K562 (cell line): ENCODE measurements around the gene SEC23B. TPM values are rescaled to one million over a fixed set of nuclear protein-coding genes. Genes with fewer than 3 reads are reported as not detected.
A peak's percentile ranks its signal among the peaks of the same experiment; 100 is the strongest.

Experiments
- ATAC-seq: fragments of 200-7000 bp; cut with Tn5 transposase; 3 replicates; pipeline ENCODE4 v1.9.1; 2020; ENCODE audit warnings: moderate library complexity
- Bru-seq: library from RNA; stranded (reverse); fragments of 400-500 nt; gene quantifications from one replicate; lab custom pipeline; 2021; lab: Mats Ljungman, UMichigan
- BruChase-seq, 2 experiments: library from RNA; stranded (reverse); fragments of 400-500 nt; gene quantifications; one replicate each; lab custom pipeline; 2021; lab: Mats Ljungman, UMichigan
- BruUV-seq: library from RNA; stranded (reverse); fragments of 400-500 nt; replicated peaks from 2 replicates; lab custom pipeline; 2021; lab: Mats Ljungman, UMichigan
- CTCF ChIA-PET: fragments of 300-600 bp; formaldehyde crosslinking; extraction: SDS; loops from one replicate; lab custom pipeline; 2021; ENCODE audit warnings: low intra/inter-chr PET ratio; lab: Yijun Ruan, JAX
- POLR2A ChIA-PET: fragments of 300-600, 350-650 bp; sonication (Branson Sonifier 250); formaldehyde crosslinking; extraction: SDS; loops from one replicate; lab custom pipeline; 2021; ENCODE audit warnings: antibody characterized with exemption, inconsistent platforms; lab: Yijun Ruan, JAX
- DNase-seq, 4 experiments: peaks; one replicate each; pipeline versions ENCODE4 v3.0.0 to v3.0.0-alpha.2; 2011 to 2018; ENCODE audit warnings: low spot score in 3 of 4, mixed read lengths in 3 of 4; ENCODE audit errors: extremely low read depth in 1 of 4
- FAIRE-seq: peaks from 2 replicates; lab custom pipeline; 2011; peaks lifted over from hg19 to GRCh38; lab: Jason Lieb, UNC
- H2AFZ ChIP-seq: 2 replicates; pipeline ENCODE4 v1.6.0; 2011; ENCODE audit warnings: low read depth, low read length, control low read depth, inconsistent platforms
- H3K27ac ChIP-seq: fragments of 200-600 bp; 3 replicates; pipeline ENCODE4 v1.8.0; 2011; ENCODE audit warnings: low read depth, mild to moderate bottlenecking, control low read depth, inconsistent platforms, low read length, moderate library complexity, mixed read lengths; ENCODE audit errors: extremely low read depth
- H3K27me3 ChIP-seq, 2 experiments: fragments of 300-600 bp in 1 of 2; 2 replicates in 1 of 2; 3 replicates in 1 of 2; pipeline versions ENCODE4 v1.6.0 to v1.8.0; 2011; ENCODE audit warnings: inconsistent platforms in 2 of 2, low read length in 2 of 2, mild to moderate bottlenecking in 1 of 2, mixed read lengths in 1 of 2, moderate library complexity in 1 of 2; ENCODE audit not compliant: control insufficient read depth in 2 of 2, insufficient read depth in 2 of 2
- H3K36me3 ChIP-seq: fragments of 300-600 bp; 3 replicates; pipeline ENCODE4 v1.8.0; 2011; ENCODE audit warnings: mild to moderate bottlenecking, low read length, inconsistent platforms; ENCODE audit not compliant: control insufficient read depth, insufficient read depth
- H3K4me1 ChIP-seq, 2 experiments: fragments of 200-600 bp in 1 of 2; replicated peaks in 1 of 2; 2 replicates in 1 of 2; 3 replicates in 1 of 2; pipeline versions ENCODE4 v1.5.1 to v1.8.0; 2011; ENCODE audit warnings: inconsistent platforms in 2 of 2, low read length in 2 of 2, mild to moderate bottlenecking in 1 of 2, mixed read lengths in 1 of 2, moderate library complexity in 1 of 2; ENCODE audit not compliant: control insufficient read depth in 2 of 2, insufficient read depth in 2 of 2
- H3K4me2 ChIP-seq: 2 replicates; pipeline ENCODE4 v1.6.1; 2011; ENCODE audit warnings: low read length, control low read depth, inconsistent platforms, mixed read lengths; ENCODE audit not compliant: insufficient read depth
- H3K4me3 ChIP-seq: fragments of 200-600 bp; sonication (generic), shearing (Covaris generic); 2 replicates; pipeline ENCODE4 v1.5.1; 2016; ENCODE audit warnings: control low read depth, inconsistent platforms
- H3K79me2 ChIP-seq: fragments of 200-600 bp; 3 replicates; pipeline ENCODE4 v1.8.0; 2011; ENCODE audit warnings: low read length, inconsistent platforms; ENCODE audit not compliant: control insufficient read depth, insufficient read depth
- H3K9ac ChIP-seq, 2 experiments: 2 replicates each; pipeline versions ENCODE4 v1.6.0 to v1.6.1; 2011; ENCODE audit warnings: low read depth in 2 of 2, low read length in 2 of 2, control low read depth in 1 of 2, inconsistent platforms in 1 of 2, mild to moderate bottlenecking in 1 of 2, mixed read lengths in 1 of 2; ENCODE audit not compliant: insufficient read depth in 1 of 2
- H3K9me1 ChIP-seq: one replicate; pipeline ENCODE4 v1.6.0; 2011; ENCODE audit warnings: inconsistent platforms, mild to moderate bottlenecking, low read length, moderate library complexity; ENCODE audit not compliant: control insufficient read depth, insufficient read depth
- H3K9me3 ChIP-seq: replicated peaks from 2 replicates; pipeline ENCODE4 v1.5.1; 2011; ENCODE audit warnings: low read depth, low read length, inconsistent platforms; ENCODE audit not compliant: control insufficient read depth, insufficient read depth
- H4K20me1 ChIP-seq: replicated peaks from 2 replicates; pipeline ENCODE4 v1.6.1; 2011; ENCODE audit warnings: low read length, inconsistent platforms, mixed read lengths; ENCODE audit not compliant: control insufficient read depth, insufficient read depth
- CBX1 ChIP-seq: sonication (generic); IDR thresholded peaks from 2 replicates; pipeline ENCODE4 v1.6.1; 2016; ENCODE audit warnings: antibody characterized with exemption, low read depth, mild to moderate bottlenecking
- CHD1 ChIP-seq: fragments of 200-600 bp; sonication (generic); IDR thresholded peaks from one replicate; pipeline ENCODE4 v1.6.1; 2012; ENCODE audit warnings: mild to moderate bottlenecking, moderate library complexity, low read length, inconsistent platforms
- CREM ChIP-seq: IDR thresholded peaks from 2 replicates; pipeline ENCODE4 v1.6.1; 2014; ENCODE audit warnings: antibody characterized with exemption, low read depth
- CXXC5 ChIP-seq: fragments of 250-450 bp; sonication (Bioruptor Pico); IDR thresholded peaks from 2 replicates; pipeline ENCODE4 v1.8.0; 2022; ENCODE audit warnings: inconsistent platforms, mild to moderate bottlenecking, moderate library complexity
- MAZ ChIP-seq, 2 experiments: fragments of 450-650 bp in 1 of 2; sonication (generic) in 1 of 2; formaldehyde crosslinking; IDR thresholded peaks in 1 of 2; conservative IDR thresholded peaks in 1 of 2; 2 replicates each; pipeline versions ENCODE4 v1.4.0 to v1.5.0; 2020; ENCODE audit warnings: mild to moderate bottlenecking in 1 of 2, missing genetic modification reagents in 1 of 2
- MBD2 ChIP-seq: sonication (generic); IDR thresholded peaks from 2 replicates; pipeline ENCODE4 v1.6.1; 2016; ENCODE audit warnings: low read depth, borderline replicate concordance
- NCOR1 ChIP-seq: fragments of 450-650 bp; IDR thresholded peaks from 2 replicates; pipeline ENCODE4 v1.6.1; 2016; ENCODE audit warnings: mild to moderate bottlenecking, moderate library complexity
- NEUROD1 ChIP-seq: fragments of 150-350 bp; IDR thresholded peaks from 2 replicates; pipeline ENCODE4 v1.6.1; 2014; ENCODE audit warnings: borderline replicate concordance, low read length, low read depth; ENCODE audit not compliant: partially characterized antibody
- RBM22 ChIP-seq: fragments of 200-400 bp; formaldehyde crosslinking; IDR thresholded peaks from 2 replicates; pipeline ENCODE4 v1.6.1; 2018; ENCODE audit warnings: low read length, low read depth; ENCODE audit not compliant: poor library complexity, severe bottlenecking
- SIN3B ChIP-seq: fragments of 450-650 bp; IDR thresholded peaks from 2 replicates; pipeline ENCODE4 v1.6.1; 2017; ENCODE audit warnings: low read depth, mild to moderate bottlenecking, moderate library complexity
- TAL1 ChIP-seq: fragments of 450-650 bp; IDR thresholded peaks from 2 replicates; pipeline ENCODE4 v1.6.1; 2016; ENCODE audit warnings: mild to moderate bottlenecking
- TARDBP ChIP-seq: fragments of 450-650 bp; IDR thresholded peaks from 2 replicates; pipeline ENCODE4 v1.6.1; 2016
- WGBS: fragments of 100-300 bp; shearing (Covaris generic); methylation state at CpG from one replicate; pipeline ENCODE4 v1.1.6; 2016; ENCODE audit warnings: low coverage, mixed read lengths; ENCODE audit not compliant: insufficient coverage; ENCODE audit errors: missing lambda C conversion rate; 5-methylcytosine and 5-hydroxymethylcytosine counted together
- in situ Hi-C: fragments of 300-500 bp; cut with MboI; formaldehyde crosslinking; loops from 4 replicates; pipeline ENCODE4 v1.15.0; 2018; ENCODE audit warnings: inconsistent platforms, mixed read lengths
- intact Hi-C: fragments of 100-400 bp; cut with micrococcal nuclease; formaldehyde crosslinking; loops from 2 replicates; pipeline ENCODE4 v1.14.2; 2022
- long read RNA-seq, 3 experiments: library from polyadenylated mRNA in 2 of 3; library from RNA in 1 of 3; unstranded in 2 of 3; stranded (forward) in 1 of 3; transcript quantifications; one replicate each; pipeline ENCODE4 v2.0.0, GENCODE V29; 2019 to 2022
- polyA minus RNA-seq, 3 experiments: library from RNA; depleted of rRNA, polyadenylated mRNA; stranded (reverse); fragments of >200 nt; gene quantifications; 2 replicates each; pipeline ENCODE4 v1.2.3, GENCODE V29; 2011
- polyA plus RNA-seq, 8 experiments: library from polyadenylated mRNA; depleted of rRNA in 4 of 8; stranded (reverse) in 5 of 8; unstranded in 3 of 8; fragments of >200 nt; fragmentation: Nextera tagmentation in 2 of 8; fragmentation: Illumina TruSeq in 1 of 8; extraction: Ambion mirVana in 2 of 8; extraction: Trizol in 1 of 8; gene quantifications; 2 replicates each; pipeline versions ENCODE4 v1.2.1 to v1.2.3, GENCODE V29; 2011 to 2014; ENCODE audit warnings: inconsistent platforms in 1 of 8, missing spikeins in 1 of 8
- total RNA-seq, 7 experiments: library from RNA; depleted of rRNA in 6 of 7; stranded (reverse); fragments of >200 nt in 6 of 7; fragmentation: Illumina TruSeq in 2 of 7; extraction: Trizol in 2 of 7; gene quantifications; 2 replicates each; pipeline versions ENCODE4 v1.2.1 to v1.2.3, GENCODE V29; 2011 to 2021; ENCODE audit warnings: low replicate concordance in 1 of 7
- TF ChIP-seq, protein P1 (sequence below): fragments of 200-800 bp; sonication (Bioruptor generic); IDR thresholded peaks from 2 replicates; pipeline ENCODE4 v1.6.1; 2017; ENCODE audit warnings: missing genetic modification characterization, missing compliant biosample characterization

The SEC23B gene
- 54.0 and 57.7 TPM in 2 replicates for total RNA-seq (2011; cell fraction: chromatin; rRNA removed; ENCODE audit: low replicate concordance)
- total RNA-seq (2011; cell fraction: nucleolus; rRNA removed): 31.0 and 32.1 TPM in 2 replicates
- 36.7 and 45.2 TPM in 2 replicates for total RNA-seq (2011; cell fraction: nucleoplasm; rRNA removed)
- total RNA-seq (2014; rRNA removed) (36.2 and 41.6 TPM in 2 replicates), total RNA-seq (2014; rRNA removed; fragmentation: Illumina TruSeq; extraction: Trizol) (39.9 and 41.4 TPM in 2 replicates), total RNA-seq (2015; rRNA removed; fragmentation: Illumina TruSeq; extraction: Trizol) (34.4 and 37.4 TPM in 2 replicates), total RNA-seq (2021) (38.4 and 39.5 TPM in 2 replicates), polyA plus RNA-seq (2011; rRNA removed) (67.8 and 70.2 TPM in 2 replicates), polyA plus RNA-seq (2014; fragmentation: Illumina TruSeq; extraction: Trizol) (44.2 and 50.1 TPM in 2 replicates), polyA plus RNA-seq (2014; fragmentation: Nextera tagmentation; extraction: Ambion mirVana) (10 to 100 TPM; 31.7 to 60.2 TPM), polyA plus RNA-seq (2014; rRNA removed) (38.5 and 40.4 TPM in 2 replicates), polyA minus RNA-seq (2011; rRNA and poly(A)+ RNA removed) (86.4 and 96.8 TPM in 2 replicates), Bru-seq, nascent RNA (percentile 74 among the genes with signal in this experiment), BruChase-seq, experiment 1, labeled RNA remaining after a 2-hour chase (percentile 76 among the genes with signal in this experiment), BruChase-seq, experiment 2, labeled RNA remaining after a 6-hour chase (percentile 81 among the genes with signal in this experiment)
- 49.3 and 61.5 TPM in 2 replicates for polyA plus RNA-seq (2011; cell fraction: cytosol; rRNA removed)
- polyA plus RNA-seq (2011; cell fraction: nucleus; rRNA removed): 31.7 and 41.3 TPM in 2 replicates
- polyA plus RNA-seq (2012): 56.1 and 65.7 TPM in 2 replicates
- 30.2 and 34.9 TPM in 2 replicates for polyA minus RNA-seq (2011; cell fraction: cytosol; rRNA and poly(A)+ RNA removed)
- 19.5 and 39.8 TPM in 2 replicates for polyA minus RNA-seq (2011; cell fraction: nucleus; rRNA and poly(A)+ RNA removed)
- long read RNA-seq, experiment 1, transcript SEC23B-202 (20 exons, 3,464 nt): major isoform, 46 of 171 reads
- long read RNA-seq, experiment 1, transcript SEC23B-204 (20 exons, 3,484 nt): minor isoform, 32 of 171 reads
- long read RNA-seq, experiment 1, partial matches to known transcripts: 74 of 171 reads
- long read RNA-seq, experiment 1, other reads (novel, unspliced or antisense): 18 of 171 reads
- long read RNA-seq, experiment 2, transcript SEC23B-202 (20 exons, 3,464 nt): major isoform, 5 of 28 reads
- long read RNA-seq, experiment 2, partial matches to known transcripts: 14 of 28 reads
- long read RNA-seq, experiment 2, other reads (novel, unspliced or antisense): 4 of 28 reads
- long read RNA-seq, experiment 3, transcript SEC23B-204 (20 exons, 3,484 nt): minor isoform, 15 of 48 reads
- long read RNA-seq, experiment 3, transcript SEC23B-202 (20 exons, 3,464 nt): major isoform, 19 of 48 reads
- long read RNA-seq, experiment 3, partial matches to known transcripts: 7 of 48 reads
- long read RNA-seq, experiment 3, other reads (novel, unspliced or antisense): 6 of 48 reads

DNA sequence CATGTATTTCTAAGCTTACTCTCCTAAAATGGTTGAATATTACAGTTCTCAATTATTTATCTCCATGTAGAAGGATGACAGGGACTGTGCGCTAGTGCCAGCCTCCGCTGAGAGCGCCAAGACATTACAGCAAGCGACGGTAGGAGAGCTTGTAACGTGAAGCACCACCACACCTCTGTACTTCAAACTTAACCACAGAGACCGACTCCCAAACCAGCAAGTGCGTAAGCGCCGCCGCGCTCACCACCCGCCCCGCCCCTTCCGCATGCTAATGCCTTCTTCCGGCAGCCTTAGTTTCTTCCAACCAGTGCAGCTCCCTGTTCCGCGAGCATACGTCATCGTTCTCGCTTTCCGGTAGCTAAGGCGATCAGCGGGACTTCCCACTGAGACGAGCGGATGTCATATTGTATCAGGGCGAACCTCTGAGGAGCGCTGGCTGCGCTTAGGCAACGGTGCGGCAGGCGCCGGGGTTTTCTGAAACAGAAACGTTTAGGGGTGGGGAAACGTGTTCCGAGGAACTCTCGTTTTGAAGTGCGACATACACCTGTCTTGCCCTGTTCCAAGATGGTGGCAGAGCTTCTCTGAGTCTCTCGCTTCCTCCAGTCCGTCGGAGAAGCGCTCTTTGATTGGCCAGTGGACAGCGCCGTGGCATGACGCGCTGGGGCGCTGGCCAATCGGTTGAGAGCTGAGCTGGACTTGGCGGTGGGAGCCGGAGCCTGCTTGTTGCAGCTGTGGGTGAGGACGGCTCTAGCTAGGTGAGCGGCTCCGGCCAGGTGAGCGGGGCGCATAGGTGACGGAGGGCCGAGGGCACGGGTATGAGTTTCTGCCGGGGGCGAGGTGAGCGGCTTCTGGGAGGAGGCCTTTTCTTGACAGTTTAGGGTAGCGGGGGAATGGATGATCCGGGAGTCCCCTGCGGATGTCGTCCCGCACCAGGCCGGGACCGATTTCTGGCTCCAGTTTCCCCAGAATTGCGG, at the start of gene SEC23B:
Gene SEC23B (plus strand): TSS at position 723 of the 974 bp plus-strand sequence. CDS start 2,896 bp downstream, outside the sequence.
- H3K36me3 ChIP-seq: peaks cover 23% of the 10 kb centered on the region
- peak within 1 kb of the TSS; percentile 86 for H3K4me2 ChIP-seq
- intact Hi-C loops (no loop called here), in situ Hi-C loops (no loop called here)
- no peaks in the 10 kb centered on the region for H3K27me3 ChIP-seq
- H3K4me3 ChIP-seq: peak within 1 kb of the TSS; percentile 79
- ChIA-PET POLR2A (interaction anchor here (0.6 to 1.9 kb wide), 8 partner anchors 9 to 1500 kb away, joined by 3 to 8 read pairs (median 5); partner anchors contain the start of genes DZANK1, POLR3F and RBBP9), CTCF (no interaction called here)
- ATAC-seq (peak; percentile 99), DNase-seq (peak; percentile 91 to 95 (median 93)), FAIRE-seq (peak; percentile 99)
- H3K9ac ChIP-seq: peak within 1 kb of the TSS; percentile 84 to 92
- H3K9me1 ChIP-seq: no peaks in the 10 kb centered on the region
- H3K27ac ChIP-seq: peak within 1 kb of the TSS; percentile 96
- TSS peak; percentile 98 for BruUV-seq
- H3K4me1 ChIP-seq: peaks cover 0 to 6% of the 10 kb centered on the region in 2 experiments; a peak in 2 of 5 replicates
- under 1% methylated on average over 54 of the region's 69 CpGs for WGBS
- H2AFZ ChIP-seq: peak within 1 kb of the TSS; percentile 97
- H3K9me3 ChIP-seq: no peaks in the 10 kb centered on the region
- peaks cover 17% of the 10 kb centered on the region for H3K79me2 ChIP-seq
- no peaks in the 10 kb centered on the region for H4K20me1 ChIP-seq
- TF ChIP-seq RBM22 (no peak), TARDBP (no peak), NCOR1 (no peak), MAZ (CRISPR knock-in tag; conservative IDR thresholded peaks at IDR 0.05 in 1 of 2, IDR thresholded peaks at IDR 0.05 in 1 of 2) (peak; percentile 7 to 25; a peak in 2 of 4 replicates), SIN3B (no peak), MBD2 (0 out of 2 replicates have a peak, but pooled peaks have one; percentile 38), CXXC5 (CRISPR knock-in tag) (peak; percentile 86), CREM (peak; percentile 88), CHD1 (no peak), CBX1 (no peak), TAL1 (no peak), NEUROD1 (no peak)
- TF ChIP-seq, protein P1, sequence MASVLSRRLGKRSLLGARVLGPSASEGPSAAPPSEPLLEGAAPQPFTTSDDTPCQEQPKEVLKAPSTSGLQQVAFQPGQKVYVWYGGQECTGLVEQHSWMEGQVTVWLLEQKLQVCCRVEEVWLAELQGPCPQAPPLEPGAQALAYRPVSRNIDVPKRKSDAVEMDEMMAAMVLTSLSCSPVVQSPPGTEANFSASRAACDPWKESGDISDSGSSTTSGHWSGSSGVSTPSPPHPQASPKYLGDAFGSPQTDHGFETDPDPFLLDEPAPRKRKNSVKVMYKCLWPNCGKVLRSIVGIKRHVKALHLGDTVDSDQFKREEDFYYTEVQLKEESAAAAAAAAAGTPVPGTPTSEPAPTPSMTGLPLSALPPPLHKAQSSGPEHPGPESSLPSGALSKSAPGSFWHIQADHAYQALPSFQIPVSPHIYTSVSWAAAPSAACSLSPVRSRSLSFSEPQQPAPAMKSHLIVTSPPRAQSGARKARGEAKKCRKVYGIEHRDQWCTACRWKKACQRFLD (CRISPR knock-in tag): peak; percentile 4; the same call in 1 of the 2 replicates
